GM18520 (cell line): ENCODE measurements around the gene CNPPD1.

Experiments used
- ATAC-seq: cut with Tn5 transposase; IDR thresholded peaks from one replicate; pipeline ENCODE4 v1.9.1; 2021; ENCODE audit not compliant: unreplicated experiment

CNPPD1 gene

GRCh38 chr2:219123356-219124135 lies 53.2 kb downstream of the CNPPD1 start:
- ATAC-seq, result no peak

GRCh38 chr2:219122202-219122980 lies 54.3 kb downstream of the CNPPD1 start:
- ATAC-seq, result no peak
